GM23338 (cell line): ENCODE measurements around the gene RNF32.

Source experiments
- CTCF ChIP-seq, 2 experiments: fragments of 200-600 bp in 1 of 2; sonication (generic) in 1 of 2; conservative IDR thresholded peaks; 2 replicates each; pipeline versions ENCODE4 v1.5.1 to v1.6.1; 2016 to 2017; ENCODE audit warnings: antibody characterized with exemption in 2 of 2, low read depth in 2 of 2, mild to moderate bottlenecking in 2 of 2, moderate library complexity in 1 of 2
- EZH2 ChIP-seq: fragments of 200-600 bp; sonication (generic); IDR thresholded peaks from one replicate; pipeline ENCODE4 v1.8.0; 2017; ENCODE audit warnings: antibody characterized with exemption, mild to moderate bottlenecking, low read depth; ENCODE audit not compliant: unreplicated experiment
- EZH2phosphoT487 ChIP-seq: fragments of 200-600 bp; sonication (generic); IDR thresholded peaks from one replicate; pipeline ENCODE4 v1.8.1; 2018; ENCODE audit warnings: antibody characterized with exemption; ENCODE audit not compliant: unreplicated experiment

GRCh38 chr7:156692849-156693248 is 52.3 kb downstream of the RNF32 start:
- TF ChIP-seq CTCF (conservative IDR thresholded peaks at IDR 0.05; ENCODE audit: low read depth in 2 of 2) (no peak), EZH2 (no peak), EZH2phosphoT487 (no peak)
